SK-N-MC (cell line): ENCODE data around the gene UBAC2.

ENCODE experiments used
- EZH2 ChIP-seq: fragments of 200-600 bp; sonication (generic); IDR thresholded peaks from one replicate; pipeline ENCODE4 v1.6.1; 2017; ENCODE audit warnings: antibody characterized with exemption
- POLR2AphosphoS5 ChIP-seq: IDR thresholded peaks from 2 replicates; pipeline ENCODE4 v1.6.1; 2012; ENCODE audit warnings: mild to moderate bottlenecking, low read depth, low read length, borderline replicate concordance

- TF ChIP-seq POLR2AphosphoS5 (no peak), EZH2 (no peak)
Observed at GRCh38 chr13:99374169-99374991, 173.7 kb downstream of the UBAC2 start.
